Sigmoid colon (tissue), 7 donors: ENCODE measurements around the gene ARL5C. TPM values are rescaled to one million over a fixed set of nuclear protein-coding genes. Genes with fewer than 3 reads are reported as not detected.

Source experiments
- DNase-seq: peaks from one replicate; pipeline ENCODE4 v3.0.0-alpha.2; 2019
- H3K27ac ChIP-seq, 4 donors: fragments of 200-600 bp; sonication (generic); one replicate each; pipeline ENCODE4 v1.5.1; 2016 to 2019; ENCODE audit warnings: mild to moderate bottlenecking in 1 of 4
- H3K27me3 ChIP-seq, 3 donors: fragments of 200-600 bp; sonication (generic); one replicate each; pipeline ENCODE4 v1.5.1; 2019; ENCODE audit warnings: mild to moderate bottlenecking in 1 of 3
- H3K36me3 ChIP-seq, 4 donors: fragments of 200-600 bp; sonication (generic); one replicate each; pipeline ENCODE4 v1.5.1; 2016 to 2019
- H3K4me1 ChIP-seq, 4 donors: fragments of 200-600 bp; sonication (generic); one replicate each; pipeline ENCODE4 v1.5.1; 2017 to 2019
- H3K4me3 ChIP-seq, 4 donors: fragments of 200-600 bp; sonication (generic); one replicate each; pipeline ENCODE4 v1.5.1; 2017 to 2019; ENCODE audit warnings: mild to moderate bottlenecking in 2 of 4, moderate library complexity in 1 of 4
- H3K9me3 ChIP-seq, 4 donors: fragments of 200-600 bp in 3 of 4; sonication (generic) in 3 of 4; one replicate each; pipeline versions ENCODE4 v1.5.1 to v1.6.1; 2013 to 2019
- EP300 ChIP-seq, 4 donors: sonication (generic); formaldehyde crosslinking; IDR thresholded peaks; one replicate each; pipeline ENCODE4 v1.6.1; 2017; ENCODE audit warnings: antibody characterized with exemption in 4 of 4
- POLR2A ChIP-seq, 2 donors: fragments of 450-650 bp; IDR thresholded peaks; one replicate each; pipeline ENCODE4 v1.6.1; 2016; ENCODE audit warnings: antibody characterized with exemption in 2 of 2, mild to moderate bottlenecking in 2 of 2, moderate library complexity in 2 of 2
- POLR2AphosphoS5 ChIP-seq, 4 donors: sonication (generic); formaldehyde crosslinking; IDR thresholded peaks; one replicate each; pipeline ENCODE4 v1.6.1; 2017; ENCODE audit warnings: antibody characterized with exemption in 4 of 4
- WGBS, 2 donors: extraction: QIAGEN DNeasy Blood & Tissue Kit; methylation state at CpG; one replicate each; pipeline ENCODE4 v1.1.7; 2013; 5-methylcytosine and 5-hydroxymethylcytosine counted together
- intact Hi-C: fragments of 100-400 bp; cut with DNase I; formaldehyde crosslinking; loops from one replicate; pipeline ENCODE4 v1.15.1; 2023
- polyA plus RNA-seq, 3 donors: library from polyadenylated mRNA; stranded (reverse); fragments of 200-250 nt; gene quantifications; one replicate each; pipeline ENCODE4 v1.2.3, GENCODE V29; 2013
- total RNA-seq, 4 donors: library from RNA; depleted of rRNA; stranded (reverse); fragments of >200 nt; gene quantifications; one replicate each; pipeline ENCODE4 v1.1.0, GENCODE V29; 2016
- TF ChIP-seq, protein P1 (sequence below), 4 experiments: fragments of 450-650 bp in 3 of 4; fragments of 200-600 bp in 1 of 4; IDR thresholded peaks; one replicate each; pipeline ENCODE4 v1.5.1; 2016 to 2019; ENCODE audit warnings: antibody characterized with exemption in 4 of 4, mild to moderate bottlenecking in 3 of 4, moderate library complexity in 2 of 4
- donor health status: healthy with polysubstance abuse.
- donor health status: Bipolar disorder and iron deficiency.
- donor health status: healthy.

Gene ARL5C
- total and polyA plus RNA-seq, 7 donors = 0.28 TPM; not detected in 6

DNA sequence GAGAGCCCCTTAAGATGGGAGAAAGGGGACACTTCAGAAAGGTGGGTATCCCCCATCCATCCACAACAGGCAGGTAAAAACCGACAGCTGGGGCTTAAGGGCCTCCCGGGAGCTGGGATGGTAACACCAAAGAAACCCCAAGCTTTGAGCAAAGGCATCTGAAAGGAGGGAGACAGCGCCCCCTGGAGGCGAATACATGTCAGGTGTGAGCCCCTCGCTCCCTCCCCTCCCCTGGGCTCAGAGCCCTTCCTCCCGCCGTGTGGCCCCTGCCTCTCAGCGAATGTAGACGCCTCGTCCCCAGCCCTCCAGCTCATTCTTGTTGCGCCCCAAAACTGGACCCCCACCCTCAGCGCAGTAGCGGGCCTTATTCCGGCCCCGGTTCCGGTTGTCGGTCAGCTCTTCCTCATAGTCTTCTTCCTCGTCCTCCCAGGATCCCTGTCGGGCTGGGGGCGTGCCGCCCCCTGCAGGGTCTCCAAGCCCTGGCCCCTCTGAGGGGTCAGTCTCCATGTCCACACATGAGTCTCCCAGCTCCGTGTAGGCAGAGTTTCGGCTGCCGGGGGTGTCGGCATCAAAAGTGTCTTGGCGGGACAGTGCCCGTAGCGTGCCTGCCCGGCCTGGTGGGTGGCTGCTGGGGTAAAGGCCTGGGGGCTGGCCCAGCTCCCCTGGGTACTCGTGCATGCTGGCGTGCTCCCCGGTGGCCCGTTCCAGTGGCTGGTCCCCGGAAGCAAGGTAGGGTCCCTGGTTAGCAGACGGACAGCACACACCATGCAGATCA, 9.1 kb upstream of the ARL5C start:
- Histone ChIP-seq H3K27me3 (no peaks in the 10 kb centered on the region), H3K9me3 (no peaks in the 10 kb centered on the region), H3K4me1 (peaks cover 0 to 10% (median 5%) of the 10 kb centered on the region in 4 donors), H3K36me3 (peaks cover 0 to 24% (median 9%) of the 10 kb centered on the region in 4 donors), H3K27ac (no peak overlapping the region), H3K4me3 (no peak overlapping the region)
- peak; percentile 90 for DNase-seq
- 55 to 56% methylated on average over 35 of the region's 35 CpGs for WGBS, 2 donors
- TF ChIP-seq POLR2AphosphoS5 (IDR thresholded peaks at IDR 0.05) (peak in 2 of 4 donors; percentile 9 to 18), POLR2A (IDR thresholded peaks at IDR 0.05) (no peak), EP300 (IDR thresholded peaks at IDR 0.05) (no peak)
- TF ChIP-seq, protein P1, sequence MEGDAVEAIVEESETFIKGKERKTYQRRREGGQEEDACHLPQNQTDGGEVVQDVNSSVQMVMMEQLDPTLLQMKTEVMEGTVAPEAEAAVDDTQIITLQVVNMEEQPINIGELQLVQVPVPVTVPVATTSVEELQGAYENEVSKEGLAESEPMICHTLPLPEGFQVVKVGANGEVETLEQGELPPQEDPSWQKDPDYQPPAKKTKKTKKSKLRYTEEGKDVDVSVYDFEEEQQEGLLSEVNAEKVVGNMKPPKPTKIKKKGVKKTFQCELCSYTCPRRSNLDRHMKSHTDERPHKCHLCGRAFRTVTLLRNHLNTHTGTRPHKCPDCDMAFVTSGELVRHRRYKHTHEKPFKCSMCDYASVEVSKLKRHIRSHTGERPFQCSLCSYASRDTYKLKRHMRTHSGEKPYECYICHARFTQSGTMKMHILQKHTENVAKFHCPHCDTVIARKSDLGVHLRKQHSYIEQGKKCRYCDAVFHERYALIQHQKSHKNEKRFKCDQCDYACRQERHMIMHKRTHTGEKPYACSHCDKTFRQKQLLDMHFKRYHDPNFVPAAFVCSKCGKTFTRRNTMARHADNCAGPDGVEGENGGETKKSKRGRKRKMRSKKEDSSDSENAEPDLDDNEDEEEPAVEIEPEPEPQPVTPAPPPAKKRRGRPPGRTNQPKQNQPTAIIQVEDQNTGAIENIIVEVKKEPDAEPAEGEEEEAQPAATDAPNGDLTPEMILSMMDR (IDR thresholded peaks at IDR 0.05) = peak; percentile 71 to 88 (median 80)
- intact Hi-C loops = no loop called here

DNA sequence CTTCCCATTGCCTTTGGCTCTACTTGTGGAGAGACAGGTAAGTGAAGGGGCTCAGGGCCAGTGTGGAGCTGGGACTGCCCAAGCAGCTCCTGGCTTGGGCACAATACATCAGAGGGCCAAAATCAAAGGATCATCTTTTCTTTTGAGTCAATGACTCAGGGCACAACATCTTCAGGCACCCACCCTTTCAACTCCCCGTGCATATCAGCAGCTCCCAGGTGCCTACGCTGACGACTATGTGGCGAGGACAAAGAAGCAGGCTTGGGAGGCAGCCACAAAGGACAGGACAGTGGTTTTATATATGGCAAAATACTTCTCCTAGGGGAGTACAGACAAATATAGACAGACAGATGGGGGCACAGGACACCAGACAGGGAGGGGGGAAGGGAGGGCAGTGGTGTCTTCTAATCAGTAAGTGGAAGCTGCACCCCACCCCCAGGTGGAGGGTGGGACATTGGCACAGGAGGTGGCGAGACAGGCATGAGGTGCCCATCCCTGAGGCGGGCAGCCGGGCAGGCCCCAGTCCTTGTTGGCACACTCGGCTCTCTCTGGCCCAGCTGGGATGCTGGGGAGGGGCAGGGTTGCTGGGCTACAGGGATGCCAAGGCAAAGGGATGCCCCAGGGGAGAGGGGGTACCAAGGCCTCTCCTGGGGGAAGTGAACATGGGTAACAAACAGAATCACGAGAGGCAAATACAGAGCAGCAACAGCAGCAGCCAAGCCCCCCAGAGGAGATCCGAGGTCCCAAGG, 7.7 kb upstream of the ARL5C start:
- WGBS, 2 donors = 54 to 64% methylated on average over 10 of the region's 10 CpGs
- H3K27ac ChIP-seq = no peak overlapping the region
- no peaks in the 10 kb centered on the region for H3K27me3 ChIP-seq
- intact Hi-C loops = no loop called here
- no peaks in the 10 kb centered on the region for H3K9me3 ChIP-seq
- peaks cover 0 to 10% (median 5%) of the 10 kb centered on the region in 4 donors for H3K4me1 ChIP-seq
- no peak for DNase-seq
- TF ChIP-seq, protein P1 (IDR thresholded peaks at IDR 0.05) = no peak
- TF ChIP-seq POLR2AphosphoS5 (IDR thresholded peaks at IDR 0.05) = no peak
- no peak for TF ChIP-seq POLR2A (IDR thresholded peaks at IDR 0.05)
- no peak for TF ChIP-seq EP300 (IDR thresholded peaks at IDR 0.05)
- no peak overlapping the region for H3K4me3 ChIP-seq
- peaks cover 0 to 16% (median 9%) of the 10 kb centered on the region in 4 donors for H3K36me3 ChIP-seq

DNA sequence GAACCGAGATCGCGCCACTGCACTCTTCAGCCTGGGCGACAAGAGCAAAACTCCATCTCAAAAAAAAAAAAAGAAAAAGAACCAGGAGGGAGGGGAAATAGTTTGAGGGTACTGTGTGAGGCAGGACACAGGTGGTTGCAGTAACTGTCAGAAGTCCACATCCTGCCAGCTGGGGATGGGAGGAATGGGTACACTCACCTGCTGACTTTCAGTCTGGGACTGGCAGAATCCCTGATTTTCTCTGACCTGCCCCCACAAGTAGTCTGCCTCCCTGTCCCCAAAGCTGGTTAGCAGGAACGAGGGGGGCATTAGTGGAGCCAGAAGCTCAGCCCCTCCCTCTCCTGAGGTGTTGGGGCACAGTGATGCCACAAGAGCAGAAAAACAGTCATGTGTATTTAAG, 7.1 kb upstream of the ARL5C start:
- WGBS, 2 donors = 43 to 81% methylated on average over 5 of the region's 5 CpGs
- peaks cover 0 to 16% (median 9%) of the 10 kb centered on the region in 4 donors for H3K36me3 ChIP-seq
- H3K9me3 ChIP-seq = no peaks in the 10 kb centered on the region
- intact Hi-C loops = no loop called here
- H3K4me3 ChIP-seq = no peak overlapping the region
- H3K4me1 ChIP-seq = peaks cover 0 to 10% (median 5%) of the 10 kb centered on the region in 4 donors
- no peak for TF ChIP-seq POLR2A (IDR thresholded peaks at IDR 0.05)
- TF ChIP-seq POLR2AphosphoS5 (IDR thresholded peaks at IDR 0.05) = no peak
- TF ChIP-seq, protein P1 (IDR thresholded peaks at IDR 0.05) = no peak
- TF ChIP-seq EP300 (IDR thresholded peaks at IDR 0.05) = no peak
- H3K27ac ChIP-seq = no peak overlapping the region
- no peak for DNase-seq
- H3K27me3 ChIP-seq = no peaks in the 10 kb centered on the region

DNA sequence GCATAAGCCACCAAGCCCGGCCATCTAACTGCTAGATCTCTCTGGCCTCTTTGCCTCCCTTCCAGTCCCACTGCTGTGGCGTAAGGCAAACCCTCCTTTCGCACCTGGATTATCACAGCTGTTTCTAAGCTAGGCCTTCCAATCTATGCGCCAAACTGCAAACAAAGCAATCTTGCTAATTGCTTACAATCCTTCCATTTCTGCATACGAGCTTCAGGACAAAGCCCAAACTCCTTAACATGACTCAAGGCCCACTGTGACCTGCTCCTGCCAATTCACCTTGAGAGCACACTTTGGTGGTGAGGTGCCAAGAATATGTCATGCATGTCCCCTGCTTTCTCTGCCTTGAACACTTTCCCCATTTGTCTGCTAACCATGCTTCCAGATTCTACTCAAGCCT, 6.0 kb upstream of the ARL5C start:
- Histone ChIP-seq H3K36me3 (peaks cover 0 to 8% (median 1%) of the 10 kb centered on the region in 4 donors), H3K4me1 (peaks cover 0 to 18% (median 5%) of the 10 kb centered on the region in 4 donors), H3K4me3 (no peak overlapping the region), H3K9me3 (no peaks in the 10 kb centered on the region), H3K27me3 (no peaks in the 10 kb centered on the region), H3K27ac (no peak overlapping the region)
- DNase-seq = no peak
- TF ChIP-seq POLR2A (IDR thresholded peaks at IDR 0.05) = no peak
- TF ChIP-seq EP300 (IDR thresholded peaks at IDR 0.05) = no peak
- TF ChIP-seq, protein P1 (IDR thresholded peaks at IDR 0.05) = no peak
- TF ChIP-seq POLR2AphosphoS5 (IDR thresholded peaks at IDR 0.05) = no peak
- intact Hi-C loops = no loop called here
- 75 to 77% methylated on average over 5 of the region's 5 CpGs for WGBS, 2 donors
